T-helper 2 cell (primary cell): Measurements from ENCODE around the gene ASCL5.
"Not testable (repeated sequence)": the region's sequence is repeated elsewhere in the genome, so short reads cannot be mapped to it uniquely, and the experiment has no call there.

ENCODE experiments used
- DNase-seq, 5 experiments: peaks; one replicate each; pipeline versions ENCODE4 v3.0.0 to v3.0.0-alpha.2; 2012 to 2022
- total RNA-seq, 2 donors: gene quantifications; one replicate each; lab custom pipeline; 2026; lab: John Stamatoyannopoulos, UW

The ASCL5 gene
- 0.31 to 0.40 reads per million in 2 donors for total RNA-seq

DNA sequence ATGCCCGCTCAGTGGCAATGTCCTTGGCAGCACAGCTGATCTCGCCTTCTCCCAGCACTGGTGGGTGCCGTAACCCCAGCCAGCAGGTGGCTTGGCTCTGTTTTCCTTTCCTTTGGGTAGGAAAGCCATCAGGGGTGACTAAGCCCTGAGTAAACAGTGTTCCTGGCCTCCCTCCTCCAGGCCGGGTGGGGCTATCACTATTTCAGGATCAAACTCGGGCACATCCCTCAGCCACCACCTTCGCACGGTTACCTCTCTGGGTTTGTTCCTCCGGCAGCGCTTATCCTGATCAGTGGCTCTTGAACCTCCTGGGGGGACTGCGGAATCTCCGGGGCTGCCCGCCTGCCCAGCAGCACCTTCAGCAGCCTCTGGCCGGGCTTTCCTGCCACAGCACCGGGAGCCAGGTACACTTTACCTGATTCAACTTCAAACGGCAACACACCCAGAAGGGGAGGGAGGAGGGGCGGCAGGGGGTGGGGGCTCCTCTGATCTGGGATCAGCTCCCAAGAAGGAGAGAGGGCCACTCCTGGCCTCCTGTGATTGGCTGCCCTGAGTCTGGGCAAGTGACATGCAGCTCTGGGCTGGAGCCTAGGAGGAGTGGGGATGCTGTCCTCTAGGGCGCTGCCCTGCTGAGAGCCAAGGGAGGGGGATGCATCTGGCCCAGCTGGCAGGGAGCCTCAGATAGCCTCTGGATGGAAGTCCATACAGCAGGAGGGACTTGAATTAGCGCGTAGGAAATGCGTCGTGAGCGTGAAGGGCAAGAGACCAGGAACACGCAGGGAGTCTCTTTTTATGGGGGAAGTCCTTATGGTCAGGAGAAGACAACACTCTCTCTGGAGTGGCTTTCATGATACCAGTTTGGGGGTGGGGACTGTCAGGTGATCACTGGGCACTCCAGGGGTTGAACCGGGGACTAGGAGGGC lies at the start of gene ASCL5:
Gene ASCL5 (minus strand): TSS at position 353 of the 923 bp plus-strand sequence. CDS start 11,812 bp downstream, outside the sequence.
- DNase-seq = no peak

DNA sequence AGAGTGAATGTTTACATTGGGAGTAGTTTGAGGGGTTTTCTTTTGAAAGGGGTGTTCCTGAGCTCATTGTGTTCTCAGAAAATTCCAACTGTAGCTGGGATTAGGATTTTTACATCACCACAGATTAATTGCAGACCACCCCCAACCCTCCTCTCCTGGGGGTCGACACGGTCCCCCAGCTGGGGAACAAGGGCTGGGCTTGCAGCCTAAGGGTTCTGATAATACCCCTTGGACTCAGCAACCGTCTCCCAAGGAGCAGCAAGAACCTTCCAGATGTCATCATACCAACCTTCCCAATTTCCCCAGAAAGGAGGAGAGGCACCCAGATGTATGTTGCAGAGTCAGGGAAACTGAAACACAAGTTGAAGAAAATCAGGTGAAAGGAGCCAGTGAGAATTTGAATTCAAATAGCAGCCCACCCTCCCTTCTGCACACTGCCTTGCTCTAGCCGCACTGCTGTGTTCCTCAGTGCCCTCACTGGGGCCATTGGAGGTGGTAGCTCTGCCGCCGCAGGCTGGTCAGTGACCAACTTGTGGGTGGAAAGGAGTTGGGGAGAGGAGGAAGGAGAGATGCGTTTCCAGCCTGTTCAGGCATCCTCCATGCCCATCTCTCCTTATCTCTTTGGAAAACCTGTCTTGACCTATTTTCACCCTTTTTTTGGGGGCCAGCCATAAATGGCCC lies 49.0 kb upstream of the ASCL5 start:
- DNase-seq = no peak

- no peak for DNase-seq
Measured at GRCh38 chr1:201173736-201174135, 46.8 kb upstream of the ASCL5 start.

GRCh38 chr1:201172999-201173610 lies 46.1 kb upstream of the ASCL5 start:
- DNase-seq = no peak

- no peak for DNase-seq
Measured at GRCh38 chr1:201172326-201172725, 45.3 kb upstream of the ASCL5 start.

DNA sequence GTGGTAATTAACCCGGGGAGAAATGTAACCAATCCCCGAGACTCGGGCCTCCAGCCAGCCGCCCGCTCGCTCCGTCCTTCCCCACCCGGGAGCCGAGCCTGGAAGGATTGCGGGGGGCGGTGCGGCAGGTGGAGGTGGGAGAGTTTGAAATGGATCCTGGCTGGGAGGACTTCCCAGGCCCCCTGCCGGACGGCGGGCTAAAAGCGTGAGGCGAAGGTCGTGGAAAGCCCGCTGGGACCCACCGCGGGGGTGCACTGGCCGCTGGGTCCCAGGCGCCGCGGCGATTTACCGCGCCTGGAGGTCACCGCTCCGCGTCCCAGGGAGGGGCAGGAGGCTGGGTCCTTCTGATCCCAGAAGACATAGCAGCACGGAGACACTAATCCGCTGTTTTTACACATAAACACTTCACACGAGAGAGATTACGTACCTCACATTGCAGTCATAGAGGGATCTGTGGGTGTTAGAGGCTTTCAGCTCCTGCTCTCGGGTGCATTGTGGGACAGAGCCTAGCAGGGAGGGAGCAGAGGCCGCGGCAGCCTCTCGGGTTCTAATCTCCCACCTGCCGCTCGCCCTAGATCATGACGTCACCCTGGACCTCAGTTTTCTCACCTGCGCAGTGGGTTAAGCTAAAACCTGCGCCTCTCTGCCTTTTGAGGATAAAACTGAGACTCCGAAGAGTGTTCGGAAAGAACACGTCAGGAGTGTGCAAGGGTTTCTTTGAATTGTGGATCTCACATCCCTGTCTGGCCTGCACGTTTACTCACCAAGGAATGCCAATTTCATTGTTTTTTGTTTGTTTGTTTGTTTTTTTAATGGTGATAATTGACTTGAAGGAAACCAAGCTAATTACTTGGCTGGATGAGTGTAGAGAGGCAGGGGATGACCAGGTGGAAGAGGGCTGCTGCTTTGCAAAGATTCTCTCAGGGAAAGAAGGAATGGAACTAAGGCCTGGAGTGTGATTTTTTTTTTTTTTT lies 44.4 kb upstream of the ASCL5 start:
- peak; percentile 7 to 59 (median 35) for DNase-seq

DNA sequence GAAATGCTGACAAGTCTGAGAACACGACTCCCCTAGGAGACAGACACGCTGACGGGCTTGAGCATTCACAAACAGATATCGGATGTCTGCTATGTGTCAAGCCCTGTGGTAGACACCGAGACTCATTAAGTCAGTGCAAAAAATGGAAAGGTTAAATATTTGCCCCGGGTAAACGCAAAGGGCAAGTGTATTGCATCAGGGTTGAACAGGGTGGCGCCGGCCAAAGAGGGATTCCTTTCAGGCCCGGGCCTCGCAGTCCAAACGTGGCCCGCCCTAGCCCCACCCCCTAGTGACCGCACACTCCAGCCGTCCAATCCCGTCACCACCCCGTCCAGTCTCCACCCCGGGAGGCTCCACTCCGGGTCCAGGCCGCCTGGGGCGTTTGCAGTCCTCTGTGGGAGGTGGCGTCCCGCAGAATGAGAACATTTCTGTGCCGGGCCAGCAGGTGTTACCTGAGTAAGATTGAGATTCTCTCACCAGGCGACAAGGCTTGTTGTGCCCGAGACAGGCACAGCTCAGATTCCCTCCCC lies 43.6 kb upstream of the ASCL5 start:
- peak; percentile 23 to 60 (median 55) for DNase-seq

- no peak for DNase-seq
Measured at GRCh38 chr1:201169971-201170532, 43.1 kb upstream of the ASCL5 start.

DNA sequence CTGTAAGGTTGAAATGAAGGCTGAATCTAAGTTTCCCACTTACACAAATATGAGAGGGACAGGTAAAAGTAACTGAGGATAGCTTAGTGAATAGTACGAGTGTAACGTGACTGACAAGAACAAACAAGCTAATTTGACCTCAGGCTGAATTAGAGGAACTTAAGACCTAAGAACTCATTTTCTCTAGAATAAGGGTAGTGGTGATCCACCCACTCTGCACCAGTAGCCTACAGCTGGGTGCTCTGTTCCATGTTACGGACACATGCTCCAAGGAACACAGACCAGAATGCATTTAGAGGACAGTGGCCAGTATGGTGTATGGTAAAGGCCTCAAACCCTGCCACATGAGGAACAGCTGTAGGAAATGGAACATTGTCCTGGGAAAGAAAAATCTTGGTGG lies 42.2 kb upstream of the ASCL5 start:
- DNase-seq = no peak

DNA sequence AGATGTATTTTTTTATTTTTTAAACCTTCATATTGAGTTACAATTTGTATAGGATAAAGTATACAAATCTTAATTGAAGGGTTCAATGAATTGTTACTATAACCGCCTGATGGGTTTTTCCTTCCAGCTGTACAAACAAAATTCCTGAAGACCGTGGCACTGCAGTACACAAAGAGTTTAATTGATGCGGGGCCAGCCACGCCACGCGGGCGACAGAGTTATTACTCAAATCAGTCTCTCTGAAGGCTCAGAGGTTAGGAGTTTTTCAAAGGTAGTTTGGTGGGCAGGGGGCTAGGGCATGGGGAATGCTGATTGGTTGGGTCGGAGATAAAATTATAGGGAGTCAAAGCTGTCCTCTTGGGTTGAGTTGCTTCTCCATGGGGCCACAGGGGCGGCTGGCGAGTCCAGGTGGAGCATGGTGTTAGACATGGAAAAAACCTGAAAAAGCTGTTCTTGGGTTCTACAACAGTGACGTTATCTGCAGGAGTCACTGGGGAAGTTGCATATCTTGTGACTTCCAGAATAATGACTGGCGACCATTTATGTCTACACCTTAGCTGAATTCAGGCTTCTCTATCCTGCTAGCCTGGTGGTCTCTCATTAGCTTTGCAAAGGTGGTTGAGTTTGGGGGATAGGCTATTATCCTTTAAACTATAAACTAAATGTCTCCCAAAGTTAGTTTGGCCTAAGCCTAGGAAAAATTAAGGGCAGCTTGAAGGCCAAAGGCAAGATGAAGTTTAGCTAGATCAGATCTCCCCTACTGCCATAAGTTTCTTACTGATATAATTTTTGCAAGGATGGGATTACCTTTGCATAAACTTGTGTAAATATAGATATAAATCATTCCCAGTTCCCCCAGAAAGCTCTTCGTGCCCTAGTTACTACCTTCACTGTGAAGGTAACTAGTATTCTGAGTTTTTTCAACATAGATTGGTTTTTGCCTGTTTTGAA lies 40.3 kb upstream of the ASCL5 start:
- DNase-seq = no peak

DNA sequence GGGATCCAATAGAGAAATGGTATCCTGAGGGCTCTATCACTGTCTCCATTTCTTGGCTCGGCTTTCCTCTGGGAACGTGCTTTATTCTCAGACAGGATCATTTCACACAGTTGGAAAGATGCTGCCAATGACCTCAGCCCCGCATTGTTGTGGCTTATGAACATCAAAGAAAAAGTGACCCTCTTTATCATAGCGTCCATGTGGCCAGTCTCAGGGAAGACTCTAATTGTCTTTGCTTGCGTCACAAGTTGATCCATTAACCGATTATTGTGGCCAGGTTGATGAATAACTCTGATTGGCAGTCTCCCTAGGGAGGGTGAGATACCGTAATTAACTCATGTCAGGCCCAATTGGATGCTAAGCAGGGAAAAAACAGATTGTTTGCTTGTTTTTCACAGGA lies 37.7 kb upstream of the ASCL5 start:
- no peak for DNase-seq

GRCh38 chr1:201163707-201164106 lies 36.7 kb upstream of the ASCL5 start:
- DNase-seq = no peak

GRCh38 chr1:201163036-201163435 lies 36.1 kb upstream of the ASCL5 start:
- DNase-seq = not testable (repeated sequence)

DNA sequence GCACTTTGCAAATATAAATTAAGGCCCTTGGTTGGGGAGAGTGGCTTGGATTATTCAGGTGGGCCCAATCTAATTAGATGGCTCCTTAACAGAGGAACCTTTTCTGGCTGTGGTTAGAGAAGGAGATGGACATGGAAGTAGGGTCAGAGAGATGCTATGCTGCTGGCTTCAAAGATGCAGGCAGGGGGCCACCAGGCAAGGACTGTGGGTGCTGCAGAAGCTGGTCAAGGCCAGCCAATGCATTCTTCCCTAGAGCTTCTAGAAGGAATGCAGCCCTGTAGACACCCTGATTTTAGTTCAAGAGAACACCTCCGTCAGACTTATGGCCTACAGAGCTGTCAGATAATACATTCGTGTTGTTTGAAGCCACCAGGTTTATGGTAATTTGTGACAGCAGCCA lies 31.0 kb upstream of the ASCL5 start:
- no peak for DNase-seq

GRCh38 chr1:201156819-201157218 lies 29.8 kb upstream of the ASCL5 start:
- DNase-seq = peak in 1 of 5 experiments; percentile 26

GRCh38 chr1:201156346-201156745 lies 29.4 kb upstream of the ASCL5 start:
- DNase-seq = no peak

GRCh38 chr1:201155354-201155753 lies 28.4 kb upstream of the ASCL5 start:
- no peak for DNase-seq

DNA sequence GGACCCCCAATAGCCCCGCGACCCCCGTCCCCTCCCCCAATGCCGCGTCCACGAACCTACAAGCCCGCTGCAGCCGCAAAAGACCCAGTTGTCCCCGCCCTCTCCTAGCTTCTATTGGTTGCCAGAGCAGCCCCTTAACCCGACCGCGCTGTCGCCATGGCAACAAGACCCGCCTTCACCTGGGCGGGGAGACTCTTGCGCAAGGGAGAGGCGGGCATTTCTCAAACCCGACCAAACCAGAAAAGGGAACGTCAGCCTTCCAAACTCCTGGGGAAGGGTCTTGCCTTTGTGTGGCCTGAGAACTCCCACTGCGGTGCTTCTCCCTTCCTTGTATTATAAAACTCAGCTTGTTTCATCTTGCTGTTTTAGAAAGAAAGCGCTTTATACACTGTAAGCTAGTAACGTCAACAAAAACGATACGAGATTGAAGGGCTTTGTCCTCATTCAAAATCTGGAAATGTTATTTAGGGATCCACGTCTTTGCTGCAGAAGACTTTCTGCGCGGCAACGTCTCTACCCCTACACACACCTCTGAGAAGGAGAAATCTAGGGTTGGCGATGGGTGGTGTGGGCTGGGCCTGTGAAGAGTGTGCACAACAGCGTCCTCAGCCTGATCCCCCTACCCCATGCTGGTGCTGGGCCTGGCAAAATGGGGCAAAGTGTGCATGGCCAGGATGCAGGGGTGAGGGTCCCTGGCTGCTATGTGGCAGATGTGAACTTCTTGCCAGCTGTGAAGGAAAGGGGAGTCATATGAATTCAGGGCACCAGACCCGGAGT lies 27.6 kb upstream of the ASCL5 start, which contains the start of gene TMEM9:
Gene TMEM9 (minus strand): TSS at position 86 of the 777 bp plus-strand sequence. CDS start 551 bp downstream, outside the sequence.
- DNase-seq = peak; percentile 92 to 97 (median 96)
